Right kidney (tissue), 1 donor: ENCODE data around the gene UNC119.
"Not testable (repeated sequence)": the region's sequence is repeated elsewhere in the genome, so short reads cannot be mapped to it uniquely, and the experiment has no call there.

Experiments used
- DNase-seq: peaks from one replicate; pipeline ENCODE4 v3.0.0-alpha.2; 2016

The UNC119 gene

DNA sequence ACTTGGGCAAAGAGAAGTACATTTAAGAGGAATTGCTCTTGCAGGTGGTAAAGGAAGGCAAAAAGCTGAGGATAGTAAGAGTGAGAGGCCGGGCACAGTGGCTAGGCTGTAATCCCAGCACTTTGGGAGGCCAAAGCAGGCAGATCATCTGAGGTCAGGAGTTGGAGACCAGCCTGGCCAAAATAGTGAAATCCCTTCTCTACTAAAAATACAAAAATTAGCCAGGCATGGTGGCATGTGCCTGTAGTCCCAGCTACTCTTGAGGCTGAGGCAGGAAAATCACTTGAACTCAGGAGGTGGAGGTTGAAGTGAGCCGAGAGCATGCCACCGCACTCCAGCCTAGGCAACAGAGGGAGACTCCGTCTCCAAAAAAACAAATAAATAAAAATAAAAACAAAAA, 30.1 kb downstream of the UNC119 start:
- DNase-seq = not testable (repeated sequence)

DNA sequence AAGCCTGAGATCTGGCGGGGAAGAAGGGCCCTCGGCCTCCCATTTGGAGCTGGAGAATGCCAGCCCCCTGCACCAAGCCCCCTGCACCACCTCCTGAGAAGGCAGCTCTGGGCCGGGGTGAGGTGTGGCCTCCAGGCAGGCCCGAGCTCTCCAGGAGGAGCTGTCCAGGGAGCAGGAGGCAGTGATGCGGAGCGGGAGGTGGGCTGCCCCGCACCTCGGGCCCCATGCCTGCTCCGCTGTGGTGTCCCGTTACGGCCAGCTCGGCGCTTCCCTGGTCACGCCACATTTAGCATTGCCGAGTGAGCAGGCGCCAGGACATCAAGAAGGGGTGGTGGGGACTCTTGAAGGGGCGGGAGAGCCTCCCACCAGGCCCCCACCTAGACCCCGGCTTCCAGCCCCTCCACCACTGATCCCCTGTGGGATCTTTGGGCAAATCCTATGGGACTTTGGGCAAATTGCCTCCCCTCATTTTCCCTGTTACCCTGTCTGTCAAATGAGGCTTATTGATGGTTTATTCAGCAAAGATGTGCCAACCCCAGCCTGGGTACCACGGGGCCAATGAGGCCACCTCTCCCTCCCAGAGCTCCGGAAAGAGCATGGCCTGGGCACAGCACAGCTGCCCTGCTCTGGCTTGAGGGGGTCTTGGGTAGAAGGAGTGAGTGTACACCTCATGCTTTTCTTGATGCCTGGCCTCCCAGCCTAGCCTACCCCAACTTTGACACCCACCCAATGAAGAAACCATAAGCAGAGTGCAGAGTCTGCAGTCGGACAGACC, 30.9 kb downstream of the UNC119 start:
- no peak for DNase-seq

DNA sequence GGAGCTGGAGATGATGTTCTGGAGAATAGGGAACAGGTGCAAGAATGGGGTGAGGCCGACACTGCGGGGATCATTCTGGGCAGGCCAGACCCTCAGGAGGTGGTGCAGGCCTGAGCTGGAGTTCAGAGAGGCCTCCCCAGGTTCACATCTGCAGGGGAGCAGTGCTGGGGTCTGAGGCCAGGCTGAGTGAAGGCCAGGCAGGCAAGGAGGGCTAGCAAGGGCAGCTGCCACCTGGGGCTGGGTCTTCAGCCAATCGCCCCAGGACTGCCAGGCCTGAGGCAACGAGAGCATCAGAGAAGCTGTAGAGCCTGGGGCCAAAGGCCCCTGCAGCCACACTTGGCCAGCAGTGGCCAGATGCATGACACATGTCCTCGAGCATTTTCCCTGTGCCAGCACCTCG, 31.7 kb downstream of the UNC119 start:
- DNase-seq = no peak

DNA sequence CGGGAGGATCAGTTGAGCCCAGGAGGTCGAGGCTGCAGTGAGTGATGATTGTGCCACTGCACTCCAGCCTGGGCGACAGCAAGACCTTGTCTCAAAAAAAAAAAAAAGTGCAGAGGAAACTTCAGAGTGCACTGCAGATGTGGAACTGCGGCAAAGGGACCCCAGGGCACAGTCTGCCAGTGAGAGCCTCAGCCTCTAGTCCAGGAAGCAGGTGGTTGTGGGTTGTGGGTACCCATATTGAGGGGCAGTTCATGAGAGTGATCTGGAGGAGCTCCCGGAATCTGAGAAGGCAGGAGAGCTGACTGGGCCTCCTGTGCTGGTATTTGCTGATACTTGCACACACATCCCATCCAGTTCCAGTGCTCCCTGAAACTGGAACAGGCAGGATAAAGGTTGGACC, 33.2 kb downstream of the UNC119 start:
- no peak for DNase-seq

DNA sequence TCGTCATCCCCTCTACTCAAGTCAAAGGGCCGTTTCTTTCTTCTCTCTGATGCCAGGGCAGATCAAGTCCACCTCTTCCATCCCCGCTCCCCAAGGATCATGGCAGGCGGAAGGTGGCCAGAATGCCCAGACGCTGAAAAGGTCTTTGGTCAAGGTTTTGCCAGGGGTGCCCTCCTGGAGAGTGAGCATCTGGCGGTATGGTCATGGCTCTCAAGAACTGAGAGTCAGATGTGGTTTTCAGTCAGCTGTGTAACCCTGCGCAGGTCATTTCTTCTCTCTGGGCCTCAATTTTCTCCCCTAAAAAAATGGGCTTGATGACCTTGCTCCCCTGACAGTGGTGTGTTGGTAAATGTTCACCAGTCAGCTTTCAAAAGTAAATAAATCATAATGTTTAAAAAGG, 33.8 kb downstream of the UNC119 start:
- no peak for DNase-seq

DNA sequence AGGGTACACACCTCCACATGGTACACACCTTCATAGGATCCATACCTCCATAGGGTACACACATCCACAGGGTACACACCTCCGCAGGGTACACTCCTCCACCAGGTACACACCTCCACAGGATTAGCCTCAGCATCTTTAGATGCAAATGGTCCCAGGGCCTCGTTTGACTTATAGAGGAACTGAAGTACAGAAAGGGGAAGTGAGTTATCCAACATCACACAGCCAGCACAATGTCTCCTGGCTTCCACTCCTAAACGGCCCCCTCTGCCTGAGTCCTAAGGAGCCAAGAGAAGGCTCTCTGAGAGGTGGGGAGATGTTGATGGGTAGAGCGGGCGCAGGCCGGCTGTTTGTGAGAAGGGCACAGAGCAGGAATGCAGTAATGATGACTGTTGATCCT, 34.3 kb downstream of the UNC119 start:
- no peak for DNase-seq

DNA sequence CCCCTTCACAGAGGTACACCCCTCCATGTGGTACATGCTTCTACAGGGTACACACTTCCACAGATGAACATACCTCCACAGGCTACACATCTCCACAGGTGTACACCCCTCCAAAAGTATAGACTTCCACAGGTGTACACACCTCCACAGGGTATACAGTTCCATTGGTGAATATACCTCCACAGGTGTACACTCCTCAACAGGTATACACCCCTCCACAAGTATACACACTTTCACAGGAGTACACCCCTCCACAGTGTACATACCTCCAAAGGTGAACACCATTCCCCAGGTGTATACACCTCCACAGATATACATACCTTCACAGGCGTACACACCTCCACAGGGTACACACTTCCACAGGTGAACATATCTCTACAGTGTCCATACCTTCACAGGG, 36.9 kb downstream of the UNC119 start:
- DNase-seq = no peak

DNA sequence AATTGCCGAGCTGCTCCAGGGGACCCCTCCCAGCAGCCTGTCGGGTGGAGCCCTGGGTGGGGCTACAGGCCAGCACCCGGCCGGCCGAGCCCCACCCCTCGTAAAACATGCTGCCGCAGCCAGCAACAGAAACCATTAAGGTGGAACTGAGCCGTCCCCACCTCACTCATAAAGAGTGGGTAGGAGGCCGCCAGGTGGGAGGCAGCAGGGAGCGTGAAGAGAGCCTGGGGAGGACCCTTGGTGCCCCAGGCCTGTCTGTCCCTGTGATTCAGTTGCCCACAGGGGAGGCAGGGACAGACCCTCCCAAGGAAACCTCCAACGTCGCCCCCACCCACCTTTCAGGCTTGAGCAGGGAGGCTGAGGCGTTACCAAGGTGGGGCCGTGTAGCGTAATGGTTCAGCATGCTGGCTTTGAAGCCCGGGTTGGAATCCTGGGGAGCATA, 37.8 kb downstream of the UNC119 start:
- no peak for DNase-seq

DNA sequence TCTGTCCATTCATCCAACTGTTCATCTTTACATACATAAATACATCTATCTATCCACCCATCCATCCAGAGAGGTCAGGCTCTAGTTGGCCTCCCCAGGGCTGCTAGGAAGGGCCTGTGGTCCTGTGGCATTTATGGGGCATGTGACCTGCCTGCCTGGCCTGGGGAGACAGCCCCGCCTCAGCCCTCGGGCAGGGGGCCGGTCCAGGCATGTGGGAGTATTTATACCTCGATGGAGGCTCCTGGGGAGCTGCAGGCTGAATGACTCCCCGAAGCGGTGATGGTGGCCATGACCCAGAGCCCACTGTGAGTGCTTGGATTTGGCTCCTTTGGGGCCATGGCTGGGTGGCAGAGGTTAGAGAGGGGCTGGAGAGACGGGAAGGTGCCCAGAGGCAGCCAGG, 38.9 kb downstream of the UNC119 start:
- DNase-seq = no peak

DNA sequence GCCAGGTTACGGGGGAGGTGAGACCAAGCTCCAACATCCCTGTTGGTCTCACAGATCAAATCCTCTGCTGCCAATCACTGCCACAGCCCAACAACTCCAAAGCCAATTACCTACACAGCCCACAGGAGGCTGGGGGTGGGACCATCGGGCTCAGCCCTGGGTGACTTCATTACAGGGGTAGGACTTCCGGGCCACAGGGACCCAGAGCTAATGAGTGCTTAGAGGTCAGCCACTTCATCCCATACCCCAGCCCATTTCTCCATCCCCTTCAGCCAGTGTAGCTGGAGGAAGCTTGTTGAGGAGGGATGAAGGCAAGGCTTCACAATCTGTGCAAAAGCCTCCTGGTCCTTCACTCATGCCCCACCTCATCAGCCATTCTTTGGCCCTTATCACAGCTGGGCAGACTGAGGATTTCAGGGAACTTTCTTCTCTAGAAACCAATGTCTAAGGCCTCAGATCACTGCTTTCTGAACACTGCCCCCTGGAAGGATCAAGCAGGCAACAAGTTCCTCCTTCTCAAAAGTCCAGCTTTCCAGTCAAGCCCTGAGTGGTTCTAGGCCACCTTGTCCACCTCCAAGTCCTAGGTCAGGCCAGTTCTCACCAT, 40.5 kb downstream of the UNC119 start:
- DNase-seq = no peak

DNA sequence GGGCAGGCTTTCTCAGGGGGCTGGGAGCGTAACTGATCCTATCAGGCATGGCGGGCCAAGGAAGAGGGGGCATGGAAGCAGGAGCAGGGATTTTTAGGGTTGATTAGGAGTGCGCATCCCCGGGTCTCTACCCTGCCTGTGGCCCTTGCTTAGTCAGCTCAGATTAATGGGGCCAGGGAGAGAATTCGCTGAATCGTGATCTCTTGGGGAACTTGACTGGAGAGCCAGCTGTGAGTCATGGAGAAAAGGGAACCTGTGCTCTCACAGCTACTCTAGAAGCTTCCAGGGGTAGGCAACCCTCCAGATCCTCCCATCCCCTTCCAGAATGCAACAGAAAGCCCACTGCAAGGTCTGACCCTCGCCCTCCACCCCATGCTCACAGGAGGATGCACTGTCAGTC, 42.6 kb downstream of the UNC119 start:
- DNase-seq = no peak

DNA sequence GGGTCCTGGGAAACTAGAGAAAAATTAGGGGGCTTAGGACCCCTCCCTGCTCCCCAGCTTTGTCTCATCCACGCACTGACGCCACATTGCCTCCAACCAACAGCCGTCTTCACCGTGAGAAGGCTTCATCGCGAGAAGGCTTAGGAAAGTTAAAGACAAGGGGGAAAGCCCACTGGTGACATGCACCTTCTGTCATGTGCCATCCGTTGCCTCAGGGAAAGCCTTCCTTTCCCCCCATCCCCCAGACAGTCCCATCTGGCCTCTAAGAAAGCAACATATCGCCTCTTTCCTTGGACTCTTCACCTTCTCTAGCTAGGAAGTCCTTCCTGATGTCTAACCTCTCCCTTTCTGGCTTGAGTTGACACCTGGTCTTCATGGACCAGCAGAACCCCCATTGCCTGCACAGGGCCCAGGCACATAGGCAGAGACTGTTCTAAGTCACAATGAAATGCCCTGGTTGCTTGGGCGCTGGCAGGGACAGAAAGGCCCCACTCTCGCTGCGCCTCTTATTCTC, 44.2 kb downstream of the UNC119 start:
- no peak for DNase-seq

DNA sequence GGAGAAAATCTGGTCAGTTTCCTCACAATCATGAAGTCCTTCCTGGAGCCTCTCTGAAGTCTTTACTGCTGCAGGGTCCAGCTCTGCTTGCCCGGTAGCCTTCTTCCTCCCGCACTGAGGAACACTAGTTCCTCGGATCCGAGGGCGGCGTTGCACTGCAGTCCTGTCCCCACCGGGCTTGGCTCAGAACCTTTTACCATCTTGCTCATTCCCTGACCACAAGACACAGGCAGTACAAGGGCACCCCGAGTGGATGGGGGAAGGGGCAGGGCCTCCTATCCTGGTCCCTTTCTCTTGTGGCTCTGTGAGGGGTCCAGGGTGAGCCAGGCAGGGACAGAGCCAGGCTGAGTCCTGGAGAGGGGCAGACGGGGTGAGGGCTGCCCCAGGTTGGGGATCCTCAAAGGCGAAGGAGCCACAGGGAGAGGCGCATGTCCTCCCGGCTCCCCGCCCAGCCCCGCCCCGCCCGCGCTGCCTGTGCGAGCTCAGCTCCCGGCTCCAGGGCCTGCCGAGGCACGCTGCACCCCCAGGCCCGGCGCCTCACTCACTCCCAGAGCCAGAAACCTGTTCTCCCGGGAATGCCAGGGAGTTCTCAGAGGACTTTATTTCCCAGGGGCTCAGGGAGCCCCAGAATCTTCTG, 44.7 kb downstream of the UNC119 start:
- DNase-seq = no peak

DNA sequence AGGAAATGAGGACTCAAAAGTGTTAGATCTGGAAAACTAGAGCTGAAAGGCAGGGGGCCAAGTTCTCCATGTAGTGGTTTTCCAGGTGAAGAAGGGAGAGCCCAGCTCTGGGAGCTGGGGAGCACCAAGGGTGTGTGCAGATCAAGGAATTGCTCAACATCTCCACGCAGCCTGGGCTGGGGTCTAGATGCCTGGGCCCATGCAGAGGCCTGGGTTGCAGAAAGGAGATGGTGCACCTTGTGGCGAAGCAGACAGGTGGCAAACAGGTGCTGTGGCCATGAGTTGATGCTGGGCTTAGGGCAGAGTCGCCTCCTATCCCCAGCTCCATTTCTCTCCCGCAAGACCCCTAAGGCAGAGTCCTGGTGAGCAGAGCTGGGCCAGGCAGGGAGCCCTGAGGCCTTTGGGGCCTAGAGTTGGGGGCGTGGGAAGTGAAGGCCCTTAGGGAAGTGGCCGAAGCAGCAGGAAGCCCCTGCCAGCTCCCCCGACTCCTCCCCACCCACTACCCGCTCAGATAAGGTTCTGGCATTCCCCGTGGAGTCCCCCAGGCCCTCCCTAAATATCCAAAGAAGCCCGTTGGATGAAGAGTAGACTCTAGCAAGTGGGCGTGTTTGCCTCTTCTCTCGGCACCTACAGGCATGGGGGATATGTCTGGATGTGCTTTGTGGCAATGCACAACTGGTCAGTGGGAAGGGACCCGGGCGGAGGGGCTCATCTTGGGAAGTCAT, 45.5 kb downstream of the UNC119 start:
- DNase-seq = no peak

DNA sequence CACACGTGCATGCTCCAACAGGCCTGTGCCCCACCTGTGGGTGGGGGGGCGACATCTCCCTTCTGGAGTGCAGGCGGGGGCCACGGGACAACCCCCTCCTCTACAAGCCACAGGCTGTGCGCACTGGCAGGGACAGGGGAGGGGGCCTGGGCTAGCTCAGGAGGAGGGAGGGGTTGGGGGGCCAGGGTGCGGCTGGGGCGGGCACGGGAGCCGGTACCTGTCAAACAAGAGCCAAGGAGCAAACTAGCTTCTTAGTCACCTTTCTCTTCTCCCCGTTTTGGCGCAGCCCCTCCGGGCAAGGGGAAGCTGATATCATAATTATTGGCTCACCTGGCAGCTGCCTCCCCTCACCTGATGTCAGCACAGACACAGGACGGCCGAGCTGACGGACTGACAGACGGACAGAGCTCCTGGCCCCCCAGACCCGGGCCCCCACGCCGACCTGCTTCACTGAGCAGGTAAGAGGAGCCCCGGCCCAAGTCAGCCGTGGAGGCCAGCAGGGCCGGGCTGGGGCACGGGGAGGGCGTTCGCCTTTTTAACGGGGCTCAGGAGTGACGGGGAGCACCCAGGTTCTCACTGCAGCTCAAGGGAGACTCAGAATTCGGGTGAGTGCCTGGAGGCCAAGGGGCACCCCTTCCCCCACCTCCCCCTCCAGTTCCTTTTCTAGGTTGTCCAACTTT, 46.3 kb downstream of the UNC119 start, which contains the start of gene FOXN1:
Gene FOXN1 (plus strand): TSS at position 363 of the 680 bp plus-strand sequence. CDS start 17,622 bp downstream, outside the sequence.
- no peak for DNase-seq

DNA sequence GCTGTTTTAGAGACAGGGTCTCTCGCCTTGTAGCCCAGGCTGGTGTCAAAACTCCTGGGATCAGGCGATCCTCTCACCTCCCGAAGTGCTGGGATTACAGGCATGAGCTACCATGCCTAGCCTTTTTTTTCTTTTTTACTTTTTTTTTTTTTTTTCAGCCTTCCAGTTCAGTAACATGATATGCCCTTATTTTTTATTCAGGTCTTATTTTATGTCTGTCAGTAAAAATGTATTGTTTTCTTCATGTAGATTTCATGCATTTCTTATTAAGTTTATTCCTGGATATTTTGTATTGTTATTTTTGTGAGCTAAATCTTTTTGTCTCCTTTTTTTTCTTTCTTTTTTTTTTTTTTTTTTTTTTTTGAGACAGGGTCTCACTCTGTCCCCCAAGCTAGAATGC, 49.0 kb downstream of the UNC119 start:
- DNase-seq = no peak

DNA sequence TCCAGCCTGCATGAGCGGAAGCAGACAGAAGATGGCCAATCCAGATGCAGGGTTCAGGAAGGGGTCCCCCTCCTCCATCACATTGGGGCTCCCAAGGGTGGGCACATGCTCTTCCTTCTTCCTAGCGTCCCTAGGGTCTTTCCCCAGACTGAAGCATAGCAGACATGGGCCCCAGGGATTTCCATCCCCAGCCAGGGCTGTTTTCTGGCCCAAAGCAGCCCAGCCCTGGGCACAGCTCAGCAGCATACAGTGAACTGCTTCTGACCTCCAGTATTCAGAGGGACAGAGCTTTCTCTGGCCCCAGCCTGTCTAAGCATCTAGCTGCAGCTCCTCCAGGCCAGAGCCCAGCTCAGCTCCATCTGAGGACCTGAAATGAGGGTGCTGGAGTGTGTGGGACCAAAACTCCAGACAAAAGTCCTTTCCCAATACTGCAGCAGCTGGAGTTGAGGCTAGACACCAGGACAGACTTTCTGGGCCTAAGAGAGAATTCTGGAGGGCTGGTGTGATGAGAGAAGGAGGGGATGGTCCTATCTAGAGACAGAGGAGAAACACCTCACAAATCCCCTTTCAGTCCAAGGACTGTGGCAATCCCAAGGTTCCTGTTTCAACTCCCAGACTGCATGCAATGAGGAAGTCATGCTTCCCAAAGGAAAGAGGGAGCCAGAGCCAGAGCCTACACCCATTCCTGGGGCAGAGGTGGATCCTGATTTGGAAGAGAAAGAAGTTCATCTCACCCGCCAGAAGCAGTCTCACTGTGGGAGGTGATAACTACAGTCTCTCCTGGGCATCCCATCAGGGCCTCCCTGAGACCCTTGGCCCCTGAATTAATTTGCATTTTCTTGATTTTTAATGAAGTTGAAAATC, 50.8 kb downstream of the UNC119 start:
- no peak for DNase-seq

DNA sequence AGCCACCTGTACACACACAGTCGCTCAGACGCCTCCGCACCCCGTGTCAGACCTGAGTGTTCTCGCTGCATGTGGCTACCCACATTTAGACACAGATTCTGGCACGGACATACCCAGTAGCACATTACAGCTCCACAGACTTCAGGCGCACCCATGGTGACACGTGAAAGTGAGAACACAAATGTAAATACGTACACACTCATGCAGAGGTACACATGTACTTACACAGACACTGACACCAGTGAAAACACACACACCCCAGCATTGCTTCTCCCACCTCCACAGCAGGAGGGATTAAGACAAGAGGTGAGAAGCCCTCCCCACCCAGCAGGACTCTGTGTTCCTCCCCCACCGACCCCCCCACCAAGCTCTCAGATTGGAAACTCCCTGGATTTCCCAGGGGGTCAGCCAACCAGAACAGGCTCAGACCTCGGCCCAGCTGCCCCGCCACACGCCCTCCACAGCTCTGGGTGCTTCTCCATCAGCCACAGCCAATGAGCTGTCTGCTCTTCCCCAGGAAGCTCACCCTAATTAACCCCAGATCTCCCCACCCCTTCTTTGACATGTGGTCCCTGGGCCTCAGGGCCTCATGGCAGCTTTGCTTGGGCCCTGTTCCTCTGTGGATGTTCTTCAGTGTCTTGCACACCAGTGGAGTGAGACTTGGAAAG, 51.6 kb downstream of the UNC119 start:
- no peak for DNase-seq

DNA sequence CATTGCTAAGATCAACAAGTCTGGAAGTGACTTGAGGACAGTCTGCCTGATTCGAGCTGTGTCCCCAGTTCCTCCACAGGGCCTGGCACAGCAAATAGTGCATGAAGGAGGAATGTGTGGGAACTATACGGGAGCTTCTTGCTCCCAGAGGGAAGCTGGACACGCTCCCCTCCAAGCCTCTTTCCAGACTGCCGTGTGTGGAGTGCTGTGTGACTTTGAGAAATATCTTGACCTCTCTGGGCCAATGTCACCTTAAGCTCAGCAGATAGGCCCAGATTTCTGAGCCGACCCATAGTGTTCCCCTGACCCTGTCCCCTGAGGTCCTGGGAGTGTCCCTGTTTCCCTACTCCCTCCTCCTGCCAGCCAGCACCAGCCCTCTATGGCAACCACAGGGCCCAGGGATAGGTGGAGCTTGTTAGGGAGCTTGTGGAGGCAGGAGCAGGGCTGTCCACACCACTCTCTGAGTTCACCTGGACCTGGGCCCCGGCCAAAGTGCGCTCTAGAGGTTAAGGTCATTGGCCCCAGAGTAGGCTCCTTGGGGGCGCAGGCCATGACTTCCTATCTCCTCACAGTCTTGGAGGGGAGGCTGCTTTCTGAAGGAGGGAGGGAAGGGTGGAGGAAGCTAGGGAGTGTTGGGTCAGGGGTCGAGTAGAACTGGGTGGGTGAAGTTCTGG, 52.6 kb downstream of the UNC119 start:
- DNase-seq = no peak

DNA sequence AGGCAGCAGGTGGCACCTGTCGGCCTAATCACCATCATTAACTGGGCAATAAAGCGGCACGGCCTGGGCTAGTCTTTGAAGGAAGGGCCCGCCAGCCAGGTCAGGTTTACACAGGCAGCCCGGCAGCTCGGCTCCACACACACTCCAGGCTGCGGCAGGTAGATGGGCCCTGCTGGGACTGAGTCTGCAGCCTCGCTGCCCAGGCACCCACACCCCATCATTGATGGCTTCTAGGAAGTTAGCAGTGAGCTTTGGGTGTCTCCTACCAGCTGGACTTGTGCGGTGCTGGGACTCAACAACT, 53.1 kb downstream of the UNC119 start:
- no peak for DNase-seq
